Measurements from ENCODE around the gene WWOX. TPM values are rescaled to one million over a fixed set of nuclear protein-coding genes. Genes with fewer than 3 reads are reported as not detected.

Gene WWOX
- total and polyA plus RNA-seq, 2 donors (not counting 1 experiment from before 2014, with no cell fraction given), result 10.5 to 42.3 TPM

DNA sequence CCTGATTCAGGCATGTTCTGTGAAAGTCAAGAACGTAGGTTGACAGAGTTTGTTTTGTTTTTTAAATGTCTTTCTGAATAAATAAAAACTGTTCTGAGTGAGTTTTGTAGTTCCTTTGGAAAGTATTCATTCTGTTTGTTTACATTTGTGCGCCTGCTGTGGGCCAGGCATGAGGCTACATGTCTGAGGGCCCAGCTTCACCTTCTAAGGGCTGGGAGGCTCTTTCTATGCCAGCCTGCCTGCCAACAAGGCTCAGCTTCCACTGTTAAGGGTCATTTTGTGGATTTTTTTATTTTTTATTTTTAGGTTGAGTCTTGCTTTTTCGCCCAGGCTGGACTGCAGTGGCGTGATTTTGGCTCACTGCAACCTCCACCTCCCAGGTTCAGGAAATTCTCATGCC is 6.1 kb downstream of the WWOX start:
- WGBS (ENCODE audit: insufficient coverage), result 100% methylated on average over 2 of the region's 4 CpGs
- intact Hi-C loops (cut with micrococcal nuclease), result no loop called here
- no peaks in the 10 kb centered on the region for H3K27me3 ChIP-seq (replicated peaks in 1 of 4; ENCODE audit: control extremely low read depth in 1 of 4, control insufficient read depth in 3 of 4, insufficient read depth in 4 of 4, low read length in 3 of 4)
- H2AFZ ChIP-seq (ENCODE audit: insufficient read depth, low read depth, low read length, poor library complexity, severe bottlenecking), result no peak overlapping the region
- peaks cover 2 to 3% of the 10 kb centered on the region in 2 donors for H3K4me1 ChIP-seq (ENCODE audit: control insufficient read depth in 2 of 2, insufficient read depth in 2 of 2, low read length in 2 of 2)
- no peak overlapping the region for H3K4me3 Mint-ChIP-seq
- H3K4me1 Mint-ChIP-seq, result peaks cover 7% of the 10 kb centered on the region
- CTCF ChIA-PET, result no interaction called here
- POLR2A ChIA-PET, result no interaction called here
- H3K4me2 ChIP-seq (replicated peaks; ENCODE audit: low read depth, low read length, poor library complexity, severe bottlenecking), result no peak overlapping the region
- H3K27ac Mint-ChIP-seq, result no peak overlapping the region
- H3K9me3 Mint-ChIP-seq (ENCODE audit: insufficient read depth), result no peaks in the 10 kb centered on the region
- peaks cover 16% of the 10 kb centered on the region for H3K79me2 ChIP-seq (ENCODE audit: control insufficient read depth, insufficient read depth, low read length)
- H3K4me3 ChIP-seq (ENCODE audit: control extremely low read depth in 1 of 5, extremely low read depth in 1 of 5, insufficient read depth in 1 of 5, low read depth in 2 of 5, low read length in 4 of 5), result no peak overlapping the region
- no peak for DNase-seq
- TF ChIP-seq EZH2 (IDR thresholded peaks at IDR 0.05; ENCODE audit: borderline replicate concordance, insufficient read depth, low read depth, low read length, poor library complexity, severe bottlenecking), result no peak
- TF ChIP-seq, protein P1, sequence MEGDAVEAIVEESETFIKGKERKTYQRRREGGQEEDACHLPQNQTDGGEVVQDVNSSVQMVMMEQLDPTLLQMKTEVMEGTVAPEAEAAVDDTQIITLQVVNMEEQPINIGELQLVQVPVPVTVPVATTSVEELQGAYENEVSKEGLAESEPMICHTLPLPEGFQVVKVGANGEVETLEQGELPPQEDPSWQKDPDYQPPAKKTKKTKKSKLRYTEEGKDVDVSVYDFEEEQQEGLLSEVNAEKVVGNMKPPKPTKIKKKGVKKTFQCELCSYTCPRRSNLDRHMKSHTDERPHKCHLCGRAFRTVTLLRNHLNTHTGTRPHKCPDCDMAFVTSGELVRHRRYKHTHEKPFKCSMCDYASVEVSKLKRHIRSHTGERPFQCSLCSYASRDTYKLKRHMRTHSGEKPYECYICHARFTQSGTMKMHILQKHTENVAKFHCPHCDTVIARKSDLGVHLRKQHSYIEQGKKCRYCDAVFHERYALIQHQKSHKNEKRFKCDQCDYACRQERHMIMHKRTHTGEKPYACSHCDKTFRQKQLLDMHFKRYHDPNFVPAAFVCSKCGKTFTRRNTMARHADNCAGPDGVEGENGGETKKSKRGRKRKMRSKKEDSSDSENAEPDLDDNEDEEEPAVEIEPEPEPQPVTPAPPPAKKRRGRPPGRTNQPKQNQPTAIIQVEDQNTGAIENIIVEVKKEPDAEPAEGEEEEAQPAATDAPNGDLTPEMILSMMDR (IDR thresholded peaks at IDR 0.05), result no peak
- H3K27me3 Mint-ChIP-seq, result no peaks in the 10 kb centered on the region
- ATAC-seq (ENCODE audit: low read depth), result no peak
- H3K9ac ChIP-seq (ENCODE audit: low read length), result no peak overlapping the region
- peaks cover 0 to under 1% of the 10 kb centered on the region in 2 experiments for H3K36me3 ChIP-seq (replicated peaks in 1 of 2; ENCODE audit: control extremely low read depth in 1 of 2, control insufficient read depth in 1 of 2, extremely low read depth in 1 of 2, insufficient read depth in 2 of 2, low read length in 1 of 2)
- no peaks in the 10 kb centered on the region for H3K9me3 ChIP-seq (ENCODE audit: control extremely low read depth in 1 of 3, control insufficient read depth in 2 of 3, insufficient read depth in 1 of 3, low read length in 2 of 3)
- H4K20me1 ChIP-seq (ENCODE audit: control insufficient read depth, insufficient read depth, low read length, poor library complexity, severe bottlenecking), result peaks cover 4% of the 10 kb centered on the region
- no peak overlapping the region for H3K27ac ChIP-seq (ENCODE audit: low read length in 2 of 2)

DNA sequence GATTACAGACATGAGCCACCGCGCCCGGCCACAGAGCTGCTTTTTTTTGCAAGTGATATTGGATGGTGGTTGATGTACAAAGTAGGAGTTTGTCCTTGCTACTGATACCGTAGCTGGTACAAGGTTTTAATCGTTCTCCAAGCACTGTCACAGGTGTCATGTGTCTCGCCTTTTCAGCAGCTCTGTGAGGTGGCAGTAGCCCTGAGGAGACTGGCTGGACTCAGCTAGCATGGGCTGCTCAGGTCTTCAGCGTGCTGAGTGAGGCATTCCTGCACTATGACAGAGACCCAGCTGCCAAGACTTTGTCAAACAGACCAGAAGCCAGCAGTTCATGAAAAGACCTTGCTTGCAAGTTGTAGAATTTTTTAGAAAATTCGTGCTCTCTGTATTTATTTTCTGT is 7.2 kb downstream of the WWOX start:
- Mint-ChIP-seq H3K4me1 (peaks cover 2% of the 10 kb centered on the region), H3K27ac (no peak overlapping the region), H3K4me3 (no peak overlapping the region), H3K27me3 (no peaks in the 10 kb centered on the region), H3K9me3 (ENCODE audit: insufficient read depth) (no peaks in the 10 kb centered on the region)
- intact Hi-C loops (cut with micrococcal nuclease), result no loop called here
- no peak overlapping the region for H3K9ac ChIP-seq (ENCODE audit: low read length)
- H3K4me1 ChIP-seq (ENCODE audit: control insufficient read depth in 2 of 2, insufficient read depth in 2 of 2, low read length in 2 of 2), result no peaks in the 10 kb centered on the region
- H3K27ac ChIP-seq (ENCODE audit: low read length in 2 of 2), result no peak overlapping the region
- H3K79me2 ChIP-seq (ENCODE audit: control insufficient read depth, insufficient read depth, low read length), result peaks cover 16% of the 10 kb centered on the region
- ATAC-seq (ENCODE audit: low read depth), result no peak
- ChIA-PET CTCF (no interaction called here), POLR2A (no interaction called here)
- no peaks in the 10 kb centered on the region for H3K27me3 ChIP-seq (replicated peaks in 1 of 4; ENCODE audit: control extremely low read depth in 1 of 4, control insufficient read depth in 3 of 4, insufficient read depth in 4 of 4, low read length in 3 of 4)
- peaks cover 4% of the 10 kb centered on the region for H4K20me1 ChIP-seq (ENCODE audit: control insufficient read depth, insufficient read depth, low read length, poor library complexity, severe bottlenecking)
- no peak overlapping the region for H3K4me3 ChIP-seq (ENCODE audit: control extremely low read depth in 1 of 5, extremely low read depth in 1 of 5, insufficient read depth in 1 of 5, low read depth in 2 of 5, low read length in 4 of 5)
- TF ChIP-seq, protein P1 (IDR thresholded peaks at IDR 0.05), result no peak
- TF ChIP-seq EZH2 (IDR thresholded peaks at IDR 0.05; ENCODE audit: borderline replicate concordance, insufficient read depth, low read depth, low read length, poor library complexity, severe bottlenecking), result no peak
- WGBS (ENCODE audit: insufficient coverage), result 97% methylated on average over 7 of the region's 8 CpGs
- peaks cover 0 to 3% of the 10 kb centered on the region in 2 experiments for H3K36me3 ChIP-seq (replicated peaks in 1 of 2; ENCODE audit: control extremely low read depth in 1 of 2, control insufficient read depth in 1 of 2, extremely low read depth in 1 of 2, insufficient read depth in 2 of 2, low read length in 1 of 2)
- H2AFZ ChIP-seq (ENCODE audit: insufficient read depth, low read depth, low read length, poor library complexity, severe bottlenecking), result no peak overlapping the region
- H3K9me3 ChIP-seq (ENCODE audit: control extremely low read depth in 1 of 3, control insufficient read depth in 2 of 3, insufficient read depth in 1 of 3, low read length in 2 of 3), result no peaks in the 10 kb centered on the region
- no peak overlapping the region for H3K4me2 ChIP-seq (replicated peaks; ENCODE audit: low read depth, low read length, poor library complexity, severe bottlenecking)
- no peak for DNase-seq
